ENCODE data around the gene ARHGEF26.

Gene ARHGEF26

DNA sequence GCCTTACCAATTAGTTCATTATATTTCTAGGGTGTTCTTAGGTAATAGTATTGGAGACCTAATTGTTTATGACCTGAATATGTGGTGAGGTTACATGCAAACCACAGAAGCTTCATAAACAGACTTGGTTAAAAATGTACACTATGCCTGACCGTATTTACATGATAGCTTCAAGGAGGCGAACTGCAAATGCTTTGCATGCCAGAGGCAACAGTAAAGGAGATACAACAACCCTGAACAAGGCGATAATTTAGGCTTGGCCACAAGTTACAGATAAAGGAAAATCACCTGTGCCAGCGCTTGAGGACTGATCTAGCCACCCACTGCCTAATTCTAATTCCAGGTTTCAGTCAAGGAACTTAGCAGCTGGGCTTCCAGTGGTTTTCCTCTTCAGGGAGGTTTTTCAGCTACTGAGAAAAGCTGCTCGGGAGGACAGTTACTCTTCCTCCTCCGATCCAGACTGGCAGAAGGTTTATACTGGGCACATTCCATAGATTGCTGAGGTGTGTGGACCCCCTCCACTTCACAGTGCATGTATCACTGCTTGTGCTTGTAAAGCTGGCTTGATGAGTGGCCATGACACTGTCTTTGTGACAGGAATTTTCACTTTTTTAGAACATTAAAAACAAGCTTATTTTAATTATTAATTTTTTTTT is 107.5 kb downstream of the ARHGEF26 start:
- no peak overlapping the region for H3K4me3 ChIP-seq (ENCODE audit: control insufficient read depth, low read depth, low read length)
- DNase-seq (ENCODE audit: low read depth): no peak
- TF ChIP-seq CTCF (IDR thresholded peaks at IDR 0.05; ENCODE audit: control insufficient read depth, insufficient read depth, low read depth, low read length, missing control alignments): no peak

GRCh38 chr3:154229217-154229590 is 108.0 kb downstream of the ARHGEF26 start:
- no peak for TF ChIP-seq CTCF (IDR thresholded peaks at IDR 0.05; ENCODE audit: control insufficient read depth, insufficient read depth, low read depth, low read length, missing control alignments)

GRCh38 chr3:154235330-154235729 is 114.1 kb downstream of the ARHGEF26 start:
- DNase-seq (ENCODE audit: low read depth): no peak
- no peak overlapping the region for H3K4me3 ChIP-seq (ENCODE audit: control insufficient read depth, low read depth, low read length)
- no peak for TF ChIP-seq CTCF (IDR thresholded peaks at IDR 0.05; ENCODE audit: control insufficient read depth, insufficient read depth, low read depth, low read length, missing control alignments)

More at GRCh38 chr3:154229217-154229590, 108.0 kb downstream of the ARHGEF26 start:
- H3K4me3 ChIP-seq (ENCODE audit: control insufficient read depth, low read depth, low read length): no peak overlapping the region
- no peak for DNase-seq (ENCODE audit: low read depth)

GRCh38 chr3:154236331-154236730 is 115.1 kb downstream of the ARHGEF26 start:
- H3K4me3 ChIP-seq (ENCODE audit: control insufficient read depth, low read depth, low read length): no peak overlapping the region
- DNase-seq (ENCODE audit: low read depth): no peak
- no peak for TF ChIP-seq CTCF (IDR thresholded peaks at IDR 0.05; ENCODE audit: control insufficient read depth, insufficient read depth, low read depth, low read length, missing control alignments)

- TF ChIP-seq CTCF (IDR thresholded peaks at IDR 0.05; ENCODE audit: control insufficient read depth, insufficient read depth, low read depth, low read length, missing control alignments): no peak
- DNase-seq (ENCODE audit: low read depth): no peak
Measured at GRCh38 chr3:154240235-154240634, 119.0 kb downstream of the ARHGEF26 start.

GRCh38 chr3:154241496-154241895 is 120.3 kb downstream of the ARHGEF26 start:
- no peak for TF ChIP-seq CTCF (IDR thresholded peaks at IDR 0.05; ENCODE audit: control insufficient read depth, insufficient read depth, low read depth, low read length, missing control alignments)
- DNase-seq (ENCODE audit: low read depth): no peak

More at GRCh38 chr3:154240235-154240634, 119.0 kb downstream of the ARHGEF26 start:
- no peak overlapping the region for H3K4me3 ChIP-seq (ENCODE audit: control insufficient read depth, low read depth, low read length)

More at GRCh38 chr3:154241496-154241895, 120.3 kb downstream of the ARHGEF26 start:
- H3K4me3 ChIP-seq (ENCODE audit: control insufficient read depth, low read depth, low read length): no peak overlapping the region

Data from AG09309 (cell line).